ENCODE measurements around the gene CD22.
"Not testable (repeated sequence)": the region's sequence is repeated elsewhere in the genome, so short reads cannot be mapped to it uniquely, and the experiment has no call there.

The CD22 gene

GRCh38 chr19:35328851-35329285 is at the start of gene CD22:
CD22 (plus strand) TSS chr19:35329187; CDS start chr19:35332041, 2,854 bp downstream.
- DNase-seq (ENCODE audit: low spot score) = no peak

- DNase-seq (ENCODE audit: low spot score) = no peak
Measured at GRCh38 chr19:35279374-35279773, 49.6 kb upstream of the CD22 start.

GRCh38 chr19:35279985-35280821 is 48.8 kb upstream of the CD22 start:
- DNase-seq (ENCODE audit: low spot score) = no peak

GRCh38 chr19:35281303-35281702 is 47.7 kb upstream of the CD22 start:
- DNase-seq (ENCODE audit: low spot score) = no peak

- no peak for DNase-seq (ENCODE audit: low spot score)
Measured at GRCh38 chr19:35284153-35285094, 44.6 kb upstream of the CD22 start.

GRCh38 chr19:35285095-35285449 is 43.9 kb upstream of the CD22 start:
- DNase-seq (ENCODE audit: low spot score) = no peak

GRCh38 chr19:35285465-35285864 is 43.5 kb upstream of the CD22 start:
- not testable (repeated sequence) for DNase-seq (ENCODE audit: low spot score)

- DNase-seq (ENCODE audit: low spot score) = not testable (repeated sequence)
Measured at GRCh38 chr19:35286101-35286500, 42.9 kb upstream of the CD22 start.

GRCh38 chr19:35287713-35288112 is 41.3 kb upstream of the CD22 start:
- DNase-seq (ENCODE audit: low spot score) = no peak

- DNase-seq (ENCODE audit: low spot score) = no peak
Measured at GRCh38 chr19:35288331-35288730, 40.7 kb upstream of the CD22 start.

- no peak for DNase-seq (ENCODE audit: low spot score)
Measured at GRCh38 chr19:35288906-35289305, 40.1 kb upstream of the CD22 start.

- DNase-seq (ENCODE audit: low spot score) = no peak
Measured at GRCh38 chr19:35290381-35291127, 38.4 kb upstream of the CD22 start.

GRCh38 chr19:35291259-35291658 is 37.7 kb upstream of the CD22 start:
- DNase-seq (ENCODE audit: low spot score) = no peak

GRCh38 chr19:35291916-35292315 is 37.1 kb upstream of the CD22 start, which contains the start of gene MAG:
MAG (plus strand) TSS chr19:35292161; CDS start chr19:35295409, 3,248 bp downstream.
- DNase-seq (ENCODE audit: low spot score) = no peak

GRCh38 chr19:35292421-35293362 is 36.3 kb upstream of the CD22 start:
- no peak for DNase-seq (ENCODE audit: low spot score)

GRCh38 chr19:35293363-35293739 is 35.6 kb upstream of the CD22 start:
- DNase-seq (ENCODE audit: low spot score) = no peak

- no peak for DNase-seq (ENCODE audit: low spot score)
Measured at GRCh38 chr19:35293808-35294207, 35.2 kb upstream of the CD22 start.

GRCh38 chr19:35294328-35294727 is 34.7 kb upstream of the CD22 start:
- DNase-seq (ENCODE audit: low spot score) = no peak

- no peak for DNase-seq (ENCODE audit: low spot score)
Measured at GRCh38 chr19:35294859-35295791, 33.9 kb upstream of the CD22 start.
